BE2C (cell line): ENCODE data around the gene INPP5A.

Source experiments
- DNase-seq: peaks from one replicate; pipeline ENCODE4 v3.0.0-alpha.2; 2020
- H3K27me3 ChIP-seq: fragments of 250-450 bp; sonication (Bioruptor Pico); 2 replicates; pipeline ENCODE4 v1.5.1; 2020; ENCODE audit warnings: mild to moderate bottlenecking
- H3K36me3 ChIP-seq: fragments of 250-450 bp; sonication (Bioruptor Pico); 2 replicates; pipeline ENCODE4 v1.5.1; 2020; ENCODE audit warnings: mild to moderate bottlenecking
- H3K4me1 ChIP-seq: fragments of 250-450 bp; sonication (Bioruptor Pico); 2 replicates; pipeline ENCODE4 v1.5.1; 2020
- H3K4me3 ChIP-seq: 2 replicates; pipeline ENCODE4 v1.5.1; 2011; ENCODE audit warnings: low read depth, low read length
- H3K9me3 ChIP-seq: fragments of 250-450 bp; sonication (Bioruptor Pico); 2 replicates; pipeline ENCODE4 v1.5.1; 2020
- TF ChIP-seq, protein P1 (sequence below): IDR thresholded peaks from 2 replicates; pipeline ENCODE4 v1.5.1; 2012; ENCODE audit warnings: mild to moderate bottlenecking, low read depth, low read length

INPP5A gene

DNA sequence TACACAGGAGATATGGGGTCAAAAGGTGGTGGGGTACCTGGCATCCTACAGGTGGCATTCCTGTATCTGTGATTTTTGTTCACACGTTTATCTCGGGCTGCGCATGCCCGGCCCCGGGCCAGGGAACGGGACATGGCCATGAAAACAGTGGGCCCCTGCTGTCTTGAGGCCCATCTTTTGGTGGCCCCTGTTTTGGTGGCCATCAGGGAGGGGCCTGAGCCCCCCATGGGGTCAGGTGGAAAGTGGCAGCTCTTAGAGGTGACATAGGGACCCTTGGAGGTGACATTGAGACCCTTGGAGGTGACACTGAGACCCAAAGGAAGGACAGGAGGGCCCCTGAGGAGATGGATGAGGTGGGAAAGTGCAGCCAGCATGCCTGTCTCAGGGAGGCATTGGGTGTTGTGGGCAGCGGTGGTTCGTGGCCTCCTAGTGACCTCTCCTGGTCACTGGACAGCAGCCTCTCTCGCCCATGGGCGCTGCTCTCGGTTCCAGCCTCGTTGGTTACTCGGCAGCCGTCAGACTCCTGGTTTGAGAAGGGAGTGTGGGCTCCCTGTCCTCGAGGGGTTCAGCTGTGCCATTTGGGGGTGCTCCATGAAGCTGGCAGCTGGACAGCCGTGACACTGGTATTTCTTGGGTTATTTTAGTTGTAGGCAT lies 39.9 kb downstream of the INPP5A start:
- TF ChIP-seq, protein P1, sequence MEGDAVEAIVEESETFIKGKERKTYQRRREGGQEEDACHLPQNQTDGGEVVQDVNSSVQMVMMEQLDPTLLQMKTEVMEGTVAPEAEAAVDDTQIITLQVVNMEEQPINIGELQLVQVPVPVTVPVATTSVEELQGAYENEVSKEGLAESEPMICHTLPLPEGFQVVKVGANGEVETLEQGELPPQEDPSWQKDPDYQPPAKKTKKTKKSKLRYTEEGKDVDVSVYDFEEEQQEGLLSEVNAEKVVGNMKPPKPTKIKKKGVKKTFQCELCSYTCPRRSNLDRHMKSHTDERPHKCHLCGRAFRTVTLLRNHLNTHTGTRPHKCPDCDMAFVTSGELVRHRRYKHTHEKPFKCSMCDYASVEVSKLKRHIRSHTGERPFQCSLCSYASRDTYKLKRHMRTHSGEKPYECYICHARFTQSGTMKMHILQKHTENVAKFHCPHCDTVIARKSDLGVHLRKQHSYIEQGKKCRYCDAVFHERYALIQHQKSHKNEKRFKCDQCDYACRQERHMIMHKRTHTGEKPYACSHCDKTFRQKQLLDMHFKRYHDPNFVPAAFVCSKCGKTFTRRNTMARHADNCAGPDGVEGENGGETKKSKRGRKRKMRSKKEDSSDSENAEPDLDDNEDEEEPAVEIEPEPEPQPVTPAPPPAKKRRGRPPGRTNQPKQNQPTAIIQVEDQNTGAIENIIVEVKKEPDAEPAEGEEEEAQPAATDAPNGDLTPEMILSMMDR, result no peak
- Histone ChIP-seq H3K9me3 (no peaks in the 10 kb centered on the region), H3K4me1 (peaks cover 2% of the 10 kb centered on the region; the same call in 1 of the 2 replicates), H3K27me3 (no peaks in the 10 kb centered on the region), H3K4me3 (no peak overlapping the region), H3K36me3 (no peaks in the 10 kb centered on the region)
- no peak for DNase-seq

DNA sequence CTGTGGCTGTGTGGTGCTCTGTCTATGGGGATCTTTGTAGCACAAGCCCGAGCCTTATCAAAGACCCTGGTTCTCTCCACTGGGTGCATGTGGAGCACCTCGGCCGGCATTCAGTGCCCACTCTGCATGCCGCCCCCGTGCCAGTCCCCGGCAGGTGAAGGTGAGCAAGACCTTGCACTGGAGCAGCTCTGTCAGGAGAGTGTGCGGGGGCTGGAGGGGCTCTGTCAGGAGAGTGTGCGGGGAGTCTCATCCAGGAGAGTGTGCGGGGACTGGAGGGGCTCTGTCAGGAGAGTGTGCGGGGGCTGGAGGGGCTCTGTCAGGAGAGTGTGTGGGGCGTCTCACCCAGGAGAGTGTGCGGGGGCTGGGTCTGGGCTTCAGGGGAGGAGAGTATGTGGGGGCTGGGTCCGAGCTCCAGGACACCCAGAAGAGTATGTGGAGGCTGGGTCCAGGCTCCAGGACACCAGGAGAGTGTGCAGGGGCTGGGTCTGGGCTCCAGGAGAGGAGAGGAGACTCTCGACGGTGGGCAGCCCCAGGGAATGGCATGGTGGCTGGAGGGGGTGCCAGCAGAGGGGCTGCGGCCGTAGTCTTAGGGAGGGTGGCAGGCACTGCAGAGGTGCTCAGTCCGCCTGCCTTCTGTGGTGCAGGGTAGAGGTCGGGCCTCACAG lies 40.8 kb downstream of the INPP5A start:
- Histone ChIP-seq H3K9me3 (no peaks in the 10 kb centered on the region), H3K4me1 (no peaks in the 10 kb centered on the region), H3K4me3 (no peak overlapping the region), H3K27me3 (no peaks in the 10 kb centered on the region), H3K36me3 (no peaks in the 10 kb centered on the region)
- TF ChIP-seq, protein P1, result no peak
- DNase-seq, result no peak

DNA sequence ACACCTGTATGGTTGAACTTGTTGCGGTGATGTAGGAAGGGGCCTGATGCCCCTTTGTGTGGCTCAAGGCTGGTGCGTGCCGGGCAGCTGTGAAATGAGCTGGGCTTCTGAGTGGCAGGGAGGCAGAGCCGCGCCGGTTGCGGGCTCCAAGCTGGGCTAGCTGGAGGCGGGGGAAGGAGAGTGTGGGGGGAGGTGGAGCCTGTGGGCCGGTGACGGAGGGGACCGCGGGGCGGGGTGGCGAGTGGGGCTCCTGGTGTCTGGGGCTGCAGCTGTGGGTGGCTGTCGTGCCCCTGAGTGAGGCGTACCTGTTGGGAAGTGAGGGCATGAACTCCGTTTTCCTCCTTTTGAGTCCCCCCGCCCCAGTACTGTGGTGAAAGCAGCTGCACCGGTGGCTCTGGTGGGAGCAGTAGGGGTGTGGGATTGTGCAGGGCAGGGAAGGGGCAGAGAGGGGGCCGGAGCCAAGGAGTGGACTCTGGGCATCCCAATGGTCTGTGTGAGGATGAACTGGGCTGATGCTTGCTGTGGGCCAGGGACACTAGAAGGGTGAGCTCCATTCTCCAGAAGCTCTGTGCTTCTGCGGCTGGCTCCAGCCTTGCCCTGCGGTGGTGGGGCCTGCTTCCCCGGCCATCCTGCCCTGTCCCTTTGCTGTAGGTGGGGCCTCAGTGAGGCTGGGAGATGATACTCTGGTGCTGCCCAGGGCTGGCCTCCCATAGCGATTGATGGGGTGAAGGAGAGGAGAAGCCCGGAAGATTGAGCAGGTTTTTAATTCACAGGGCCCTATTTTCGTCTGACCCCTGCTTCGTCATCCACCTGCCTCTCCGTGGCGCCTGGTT lies 41.7 kb downstream of the INPP5A start:
- Histone ChIP-seq H3K27me3 (no peaks in the 10 kb centered on the region), H3K4me1 (no peaks in the 10 kb centered on the region), H3K4me3 (no peak overlapping the region), H3K36me3 (no peaks in the 10 kb centered on the region), H3K9me3 (no peaks in the 10 kb centered on the region)
- TF ChIP-seq, protein P1, result no peak
- no peak for DNase-seq

DNA sequence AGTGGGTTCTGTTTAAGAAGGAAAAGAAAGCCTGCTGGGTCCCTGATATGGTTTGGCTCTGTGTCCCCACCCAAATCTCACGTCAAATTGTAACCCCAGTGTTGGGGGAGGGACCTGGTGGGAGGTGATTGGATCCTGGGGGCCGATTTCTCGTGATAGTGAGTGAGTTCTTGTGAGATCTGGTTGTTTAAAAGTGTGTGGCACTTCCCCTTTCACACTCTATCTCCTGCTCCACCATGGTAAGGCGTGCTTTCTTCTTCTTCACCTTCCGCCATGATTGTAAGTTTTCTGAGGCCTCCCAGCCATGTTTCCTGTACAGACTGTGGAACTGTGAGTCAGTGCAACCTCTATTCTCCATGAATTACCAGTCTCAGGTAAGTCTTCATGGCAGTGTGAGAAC lies 42.6 kb downstream of the INPP5A start:
- Histone ChIP-seq H3K36me3 (no peaks in the 10 kb centered on the region), H3K4me1 (no peaks in the 10 kb centered on the region), H3K27me3 (no peaks in the 10 kb centered on the region), H3K4me3 (no peak overlapping the region), H3K9me3 (no peaks in the 10 kb centered on the region)
- DNase-seq, result no peak
- TF ChIP-seq, protein P1, result no peak

DNA sequence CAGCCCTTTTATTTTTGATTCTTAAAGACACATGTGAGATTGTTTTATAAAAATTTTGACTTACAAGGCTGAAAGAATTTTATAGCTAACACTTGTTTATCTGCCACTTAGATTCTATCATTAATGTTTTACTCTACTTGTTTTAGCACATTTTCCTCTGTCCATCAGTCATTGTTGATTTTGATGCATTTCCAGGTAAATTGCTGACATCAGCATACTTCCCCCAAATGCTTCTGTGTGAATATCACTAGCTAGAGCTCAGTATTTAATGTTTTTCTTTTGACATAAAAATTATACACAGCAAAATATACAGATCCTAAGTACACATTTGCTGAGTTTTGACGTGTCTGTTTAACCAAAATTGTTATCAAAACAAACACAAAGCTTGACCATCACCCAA lies 43.0 kb downstream of the INPP5A start:
- no peak for DNase-seq

More for the DNA sequence above, 43.0 kb downstream of the INPP5A start:
- Histone ChIP-seq H3K4me1 (no peaks in the 10 kb centered on the region), H3K9me3 (no peaks in the 10 kb centered on the region), H3K4me3 (no peak overlapping the region), H3K36me3 (no peaks in the 10 kb centered on the region), H3K27me3 (no peaks in the 10 kb centered on the region)
- TF ChIP-seq, protein P1, result no peak
